Hair follicular keratinocyte (primary cell): ENCODE results near the gene CFAP53. TPM values are rescaled to one million over a fixed set of nuclear protein-coding genes. Genes with fewer than 3 reads are reported as not detected.

Experiments used
- total RNA-seq: library from RNA; depleted of rRNA; stranded (reverse); fragments of >200 nt; gene quantifications from 2 replicates; pipeline ENCODE4 v1.2.3, GENCODE V29; 2015

The CFAP53 gene, protein sequence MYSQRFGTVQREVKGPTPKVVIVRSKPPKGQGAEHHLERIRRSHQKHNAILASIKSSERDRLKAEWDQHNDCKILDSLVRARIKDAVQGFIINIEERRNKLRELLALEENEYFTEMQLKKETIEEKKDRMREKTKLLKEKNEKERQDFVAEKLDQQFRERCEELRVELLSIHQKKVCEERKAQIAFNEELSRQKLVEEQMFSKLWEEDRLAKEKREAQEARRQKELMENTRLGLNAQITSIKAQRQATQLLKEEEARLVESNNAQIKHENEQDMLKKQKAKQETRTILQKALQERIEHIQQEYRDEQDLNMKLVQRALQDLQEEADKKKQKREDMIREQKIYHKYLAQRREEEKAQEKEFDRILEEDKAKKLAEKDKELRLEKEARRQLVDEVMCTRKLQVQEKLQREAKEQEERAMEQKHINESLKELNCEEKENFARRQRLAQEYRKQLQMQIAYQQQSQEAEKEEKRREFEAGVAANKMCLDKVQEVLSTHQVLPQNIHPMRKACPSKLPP
- 0.04 and 0.86 TPM in 2 replicates for total RNA-seq

DNA sequence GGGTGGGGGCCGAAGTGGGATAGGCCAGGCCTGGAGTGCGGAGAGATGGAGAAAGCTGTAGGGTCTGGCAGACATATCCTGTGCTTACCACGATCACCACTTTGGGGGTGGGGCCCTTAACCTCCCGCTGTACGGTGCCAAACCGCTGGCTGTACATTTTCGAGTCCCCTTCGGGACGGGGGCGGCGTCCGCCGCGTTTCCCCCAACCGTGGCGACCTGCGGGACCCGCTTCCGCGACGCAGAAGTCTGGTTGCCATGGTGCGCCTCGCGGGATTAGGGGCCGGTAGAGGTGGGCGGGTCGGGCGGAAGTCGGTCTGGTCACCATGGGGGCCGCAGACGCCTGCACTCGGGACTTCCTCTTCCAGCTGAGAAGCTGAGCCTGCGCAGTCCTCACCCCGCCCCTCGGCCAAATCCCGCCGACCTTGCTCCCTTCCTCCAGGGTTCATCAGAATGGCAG lies at the start of gene CFAP53:
CFAP53 (minus strand) TSS at position 248 of the 457 bp plus-strand sequence; CDS start at position 157, 91 bp downstream.

DNA sequence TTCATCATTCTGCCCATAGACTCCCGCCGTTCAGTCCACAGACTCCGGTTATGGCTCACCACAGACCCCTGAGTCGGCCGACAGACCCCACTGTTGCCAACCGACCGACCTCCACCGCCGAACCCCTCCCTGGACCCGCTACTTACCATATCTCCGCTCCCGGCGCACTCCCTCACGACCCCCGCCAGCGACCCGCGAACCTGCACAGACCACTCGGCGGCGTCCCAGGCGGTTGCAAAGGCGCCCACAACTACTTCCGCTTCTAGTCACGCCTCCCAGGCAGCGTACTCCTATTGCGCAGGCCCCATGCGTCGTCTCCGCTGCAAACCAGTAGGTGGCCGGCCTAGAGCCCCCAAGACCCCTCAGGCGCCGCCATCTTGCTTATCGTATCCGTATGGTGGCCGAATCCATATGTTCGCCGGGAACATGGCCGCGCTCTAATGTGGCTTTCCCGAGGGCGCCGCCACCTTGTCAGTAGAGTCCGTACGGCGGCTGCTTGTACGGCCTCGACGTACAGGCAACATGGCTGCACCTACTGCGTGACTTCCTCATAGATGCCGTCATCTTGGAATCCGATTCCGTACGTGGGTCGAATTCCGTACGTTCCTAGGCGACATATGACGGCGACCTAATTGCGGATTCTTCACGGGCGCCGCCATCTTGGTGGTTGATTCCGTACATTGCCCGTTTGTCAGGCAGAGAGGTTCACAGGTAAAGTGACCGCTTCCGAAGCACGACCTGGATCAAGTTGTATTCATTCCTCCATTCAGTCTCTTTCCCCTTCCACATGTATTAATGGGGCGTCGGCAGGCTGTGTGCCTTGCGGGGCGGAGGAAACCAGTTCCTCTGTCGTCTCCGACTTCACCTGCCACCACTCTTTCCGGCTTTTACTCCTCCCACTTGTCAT lies 21.4 kb upstream of the CFAP53 start, which contains the start of gene CXXC1:
CXXC1 (minus strand) TSS at position 252 of the 907 bp plus-strand sequence; CDS start at position 149, 103 bp downstream.

DNA sequence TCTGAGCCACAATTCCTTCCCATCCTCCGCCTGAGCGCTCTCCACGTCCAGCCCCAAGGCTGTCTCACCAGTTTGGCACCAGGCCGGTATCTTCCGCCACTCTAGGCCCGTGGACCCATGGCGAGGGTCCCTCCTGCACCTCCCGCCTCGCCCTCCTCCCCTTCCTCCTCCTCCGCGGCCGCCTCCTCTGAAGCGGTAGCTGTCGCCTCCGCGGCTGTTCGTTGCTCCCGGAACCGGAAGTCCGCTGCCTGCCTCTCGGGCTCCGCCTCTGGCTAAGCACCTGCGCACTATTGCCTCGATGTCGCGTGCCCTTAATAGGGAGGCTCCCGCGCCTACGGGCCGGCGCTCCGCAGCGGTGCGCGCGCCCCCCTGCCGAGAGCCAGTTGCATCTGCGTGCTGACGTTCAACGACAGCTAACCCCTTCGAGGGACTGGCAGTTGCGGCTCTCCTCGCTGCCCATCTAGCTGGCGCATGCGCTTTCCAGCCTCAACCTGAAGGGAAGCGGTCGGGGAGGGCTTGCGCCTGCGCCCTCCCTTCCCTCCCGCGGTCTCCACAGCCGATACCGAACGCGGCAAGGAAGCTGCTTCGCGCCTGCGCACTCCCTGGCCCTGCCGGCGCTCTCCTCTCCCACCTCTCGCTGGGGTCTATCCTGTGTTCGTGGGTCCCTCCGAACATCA lies 15.1 kb upstream of the CFAP53 start, which contains the start of gene MBD1:
MBD1 (minus strand) TSS at position 229 of the 677 bp plus-strand sequence. CDS start 1,531 bp downstream, outside the sequence.

DNA sequence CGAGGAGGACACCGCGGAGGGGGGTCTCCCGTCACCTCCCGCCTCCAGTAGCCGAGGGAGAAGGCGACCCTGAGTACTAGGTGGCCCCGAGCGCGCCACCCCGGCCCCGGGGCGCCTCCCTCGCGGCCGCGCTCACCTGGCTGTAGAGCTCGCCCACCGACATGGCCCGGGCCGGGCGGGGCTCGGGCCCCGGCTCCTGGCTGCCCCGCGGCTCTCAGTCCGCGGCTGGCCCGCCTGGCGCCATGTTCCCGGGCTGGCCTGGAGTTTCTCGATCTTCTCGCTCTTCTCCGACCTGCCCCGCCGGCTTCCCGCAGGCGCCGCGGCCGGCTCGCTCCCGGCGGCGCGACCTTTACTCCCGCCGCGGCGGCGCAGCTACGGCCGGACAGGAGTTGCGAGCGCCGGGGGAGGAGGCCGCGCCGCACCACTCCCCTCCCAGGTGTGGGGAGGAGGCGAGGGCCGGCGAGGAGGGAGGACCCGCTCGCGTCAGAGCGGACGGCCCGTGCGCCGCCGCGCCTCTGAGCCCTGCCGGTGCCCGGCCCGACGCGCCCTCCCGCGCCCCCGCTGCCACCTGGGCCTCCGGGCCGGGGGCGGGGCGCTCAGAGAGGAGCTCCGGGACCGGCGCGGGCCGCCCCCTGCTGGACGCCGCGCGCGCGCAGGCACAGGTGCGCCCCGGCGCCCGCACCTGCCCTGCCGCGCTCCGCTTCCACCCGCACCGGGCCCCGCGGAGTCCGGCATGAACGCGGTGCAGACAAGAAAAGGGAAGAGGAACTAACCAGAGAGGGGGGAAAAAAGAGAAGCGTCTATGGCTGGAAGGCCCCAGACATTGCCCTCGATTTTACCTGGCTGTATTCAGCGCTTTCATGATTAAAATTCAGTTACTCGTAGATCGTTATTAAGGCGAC lies 71.4 kb downstream of the CFAP53 start, which contains the start of gene MYO5B:
MYO5B (minus strand) TSS at position 517 of the 902 bp plus-strand sequence; CDS start at position 163, 354 bp downstream.

Other genes with a start within 250 kb of the CFAP53 start
- gene MYO5B, start 71.3 kb downstream of the CFAP53 start, total RNA-seq = 2.5 and 7.7 TPM in 2 replicates
- gene MBD1, start 15.0 kb upstream of the CFAP53 start, total RNA-seq = 87.2 and 107 TPM in 2 replicates
- gene CXXC1, start 21.2 kb upstream of the CFAP53 start, total RNA-seq = 35.5 and 53.5 TPM in 2 replicates
- gene SKA1, start 108.6 kb upstream of the CFAP53 start, total RNA-seq = 11.4 and 20.0 TPM in 2 replicates